ENCODE measurements around the gene FCHO2.

GRCh38 chr5:73136055-73136562, 180.3 kb downstream of the FCHO2 start:
- TF ChIP-seq CTCF (IDR thresholded peaks at IDR 0.05) = no peak
- TF ChIP-seq EP300 (IDR thresholded peaks at IDR 0.05) = no peak
